Nephron progenitor cell (in vitro differentiated cells): ENCODE data around the gene OR2L13.

Experiments used
- DNase-seq: peaks from one replicate; pipeline ENCODE4 v3.0.0; 2021
- H3K27ac Mint-ChIP-seq: 2 replicates; pipeline ENCODE4 v1.8.0; 2021; ENCODE audit warnings: mild to moderate bottlenecking, moderate library complexity, mixed read lengths
- H3K27me3 Mint-ChIP-seq: 2 replicates; pipeline ENCODE4 v1.8.0; 2021; ENCODE audit warnings: mild to moderate bottlenecking, low read depth, mixed read lengths; ENCODE audit not compliant: poor library complexity
- H3K36me3 Mint-ChIP-seq: 2 replicates; pipeline ENCODE4 v1.8.0; 2021; ENCODE audit warnings: low read depth, mixed read lengths
- H3K4me1 Mint-ChIP-seq: 2 replicates; pipeline ENCODE4 v1.8.0; 2021; ENCODE audit warnings: mixed read lengths
- H3K4me3 Mint-ChIP-seq: 2 replicates; pipeline ENCODE4 v1.8.0; 2021; ENCODE audit warnings: mild to moderate bottlenecking, moderate library complexity, mixed read lengths
- H3K9me3 Mint-ChIP-seq: 2 replicates; pipeline ENCODE4 v1.8.0; 2021; ENCODE audit warnings: mild to moderate bottlenecking, moderate library complexity, mixed read lengths
- TF ChIP-seq, protein P1 (sequence below): fragments of 200-600 bp; sonication (generic); IDR thresholded peaks from 2 replicates; pipeline ENCODE4 v1.5.0; 2021; ENCODE audit warnings: antibody characterized with exemption

OR2L13 gene, protein sequence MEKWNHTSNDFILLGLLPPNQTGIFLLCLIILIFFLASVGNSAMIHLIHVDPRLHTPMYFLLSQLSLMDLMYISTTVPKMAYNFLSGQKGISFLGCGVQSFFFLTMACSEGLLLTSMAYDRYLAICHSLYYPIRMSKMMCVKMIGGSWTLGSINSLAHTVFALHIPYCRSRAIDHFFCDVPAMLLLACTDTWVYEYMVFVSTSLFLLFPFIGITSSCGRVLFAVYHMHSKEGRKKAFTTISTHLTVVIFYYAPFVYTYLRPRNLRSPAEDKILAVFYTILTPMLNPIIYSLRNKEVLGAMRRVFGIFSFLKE

DNA sequence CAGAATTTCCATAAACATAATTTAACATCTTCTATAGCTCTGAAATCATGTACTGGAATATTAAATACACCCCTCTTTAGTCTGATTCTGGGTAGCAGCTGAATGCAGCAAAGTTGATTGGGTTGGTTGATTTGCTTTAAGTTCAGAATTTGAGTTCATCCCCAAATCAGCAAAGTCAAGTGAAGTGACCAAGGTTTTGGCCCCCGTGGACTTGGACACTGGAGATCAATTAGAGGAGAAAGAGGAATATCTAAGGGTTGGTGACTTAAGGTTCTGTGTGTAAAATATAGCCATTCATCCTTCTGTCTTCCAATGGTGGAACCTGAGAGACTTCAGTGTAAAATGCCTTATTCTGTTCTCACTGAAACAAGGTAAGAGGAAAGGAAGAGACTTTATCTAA is at the start of gene OR2L13:
Gene OR2L13 (plus strand): TSS at position 301 of the 400 bp plus-strand sequence. CDS start 4,192 bp downstream, outside the sequence.
- Mint-ChIP-seq H3K4me1 (no peaks in the 10 kb centered on the region), H3K27ac (no peak within 1 kb of the TSS), H3K4me3 (no peak within 1 kb of the TSS), H3K27me3 (no peaks in the 10 kb centered on the region), H3K9me3 (peaks cover 95% of the 10 kb centered on the region), H3K36me3 (peaks cover 4% of the 10 kb centered on the region)
- DNase-seq: no peak
- TF ChIP-seq, protein P1, sequence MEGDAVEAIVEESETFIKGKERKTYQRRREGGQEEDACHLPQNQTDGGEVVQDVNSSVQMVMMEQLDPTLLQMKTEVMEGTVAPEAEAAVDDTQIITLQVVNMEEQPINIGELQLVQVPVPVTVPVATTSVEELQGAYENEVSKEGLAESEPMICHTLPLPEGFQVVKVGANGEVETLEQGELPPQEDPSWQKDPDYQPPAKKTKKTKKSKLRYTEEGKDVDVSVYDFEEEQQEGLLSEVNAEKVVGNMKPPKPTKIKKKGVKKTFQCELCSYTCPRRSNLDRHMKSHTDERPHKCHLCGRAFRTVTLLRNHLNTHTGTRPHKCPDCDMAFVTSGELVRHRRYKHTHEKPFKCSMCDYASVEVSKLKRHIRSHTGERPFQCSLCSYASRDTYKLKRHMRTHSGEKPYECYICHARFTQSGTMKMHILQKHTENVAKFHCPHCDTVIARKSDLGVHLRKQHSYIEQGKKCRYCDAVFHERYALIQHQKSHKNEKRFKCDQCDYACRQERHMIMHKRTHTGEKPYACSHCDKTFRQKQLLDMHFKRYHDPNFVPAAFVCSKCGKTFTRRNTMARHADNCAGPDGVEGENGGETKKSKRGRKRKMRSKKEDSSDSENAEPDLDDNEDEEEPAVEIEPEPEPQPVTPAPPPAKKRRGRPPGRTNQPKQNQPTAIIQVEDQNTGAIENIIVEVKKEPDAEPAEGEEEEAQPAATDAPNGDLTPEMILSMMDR: no peak

DNA sequence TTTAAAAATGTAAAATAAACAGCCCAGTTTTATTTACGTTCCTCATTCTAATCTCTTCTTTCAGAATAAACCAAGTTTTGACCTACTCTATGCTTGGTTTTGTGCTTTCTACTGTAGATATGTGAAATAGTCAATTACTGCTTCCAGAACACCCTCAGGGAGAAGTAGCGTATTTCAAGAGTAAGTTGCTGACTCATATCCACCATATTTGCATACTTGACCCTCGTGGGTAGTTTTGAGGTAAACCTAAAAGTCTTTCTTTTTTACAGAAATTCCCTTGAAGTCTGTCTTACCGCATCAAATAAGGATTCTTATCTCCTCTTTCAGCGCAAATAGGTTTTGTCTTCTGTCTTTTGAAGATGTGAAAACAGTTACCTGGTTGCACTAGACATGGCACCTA is 49.8 kb upstream of the OR2L13 start:
- no peaks in the 10 kb centered on the region for H3K36me3 Mint-ChIP-seq
- no peak overlapping the region for H3K4me3 Mint-ChIP-seq
- H3K27me3 Mint-ChIP-seq: peaks cover 3% of the 10 kb centered on the region
- DNase-seq: no peak
- TF ChIP-seq, protein P1: no peak
- no peaks in the 10 kb centered on the region for H3K4me1 Mint-ChIP-seq
- peaks cover 72% of the 10 kb centered on the region for H3K9me3 Mint-ChIP-seq
- no peak overlapping the region for H3K27ac Mint-ChIP-seq

DNA sequence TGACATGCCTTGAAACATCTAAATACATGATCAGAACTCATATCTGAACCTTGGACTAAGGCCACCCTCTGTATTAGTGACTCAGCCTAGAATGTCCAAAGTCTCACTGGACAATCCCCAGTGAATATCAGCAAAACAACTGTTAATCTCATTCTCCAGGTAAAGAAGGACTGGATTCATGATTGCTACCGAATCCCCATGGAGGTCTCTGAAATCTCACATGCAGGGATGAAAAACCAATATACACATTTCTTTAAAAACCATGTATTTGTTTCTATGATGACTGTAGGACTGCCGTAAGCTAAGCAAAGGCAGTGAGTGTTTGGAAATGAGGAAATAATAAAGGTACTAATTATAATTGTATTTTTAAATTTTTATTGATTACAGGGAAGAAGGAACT is 48.4 kb upstream of the OR2L13 start, which contains the start of gene OR2L3:
Gene OR2L3 (plus strand): TSS at position 301 of the 400 bp plus-strand sequence. CDS start 13,846 bp downstream, outside the sequence.
- Mint-ChIP-seq H3K4me3 (no peak within 1 kb of the TSS), H3K4me1 (no peaks in the 10 kb centered on the region), H3K36me3 (no peaks in the 10 kb centered on the region), H3K9me3 (peaks cover 71% of the 10 kb centered on the region), H3K27me3 (peaks cover 3% of the 10 kb centered on the region), H3K27ac (no peak within 1 kb of the TSS)
- DNase-seq: no peak
- TF ChIP-seq, protein P1: no peak

DNA sequence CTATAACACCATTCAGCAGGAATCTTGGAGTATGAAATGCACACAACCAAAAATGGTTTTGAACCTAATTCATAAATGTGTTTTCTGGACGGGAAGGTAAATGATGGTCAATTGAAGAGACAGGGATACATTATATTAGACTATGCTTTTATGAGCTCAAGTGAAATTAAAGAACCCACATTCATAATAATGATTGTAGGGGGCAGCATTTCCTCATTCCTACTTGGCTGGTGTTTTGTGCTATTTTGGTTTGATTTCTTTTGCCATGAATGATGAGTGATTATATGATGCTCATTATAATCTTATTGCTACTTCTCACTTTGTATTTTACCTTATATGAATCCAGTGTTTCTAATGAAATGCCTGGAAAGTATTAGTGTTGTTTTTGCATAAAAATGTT is 48.0 kb upstream of the OR2L13 start:
- Mint-ChIP-seq H3K36me3 (no peaks in the 10 kb centered on the region), H3K27ac (no peak overlapping the region), H3K4me1 (no peaks in the 10 kb centered on the region), H3K4me3 (no peak overlapping the region), H3K27me3 (peaks cover 3% of the 10 kb centered on the region), H3K9me3 (peaks cover 72% of the 10 kb centered on the region)
- TF ChIP-seq, protein P1: no peak
- DNase-seq: no peak

DNA sequence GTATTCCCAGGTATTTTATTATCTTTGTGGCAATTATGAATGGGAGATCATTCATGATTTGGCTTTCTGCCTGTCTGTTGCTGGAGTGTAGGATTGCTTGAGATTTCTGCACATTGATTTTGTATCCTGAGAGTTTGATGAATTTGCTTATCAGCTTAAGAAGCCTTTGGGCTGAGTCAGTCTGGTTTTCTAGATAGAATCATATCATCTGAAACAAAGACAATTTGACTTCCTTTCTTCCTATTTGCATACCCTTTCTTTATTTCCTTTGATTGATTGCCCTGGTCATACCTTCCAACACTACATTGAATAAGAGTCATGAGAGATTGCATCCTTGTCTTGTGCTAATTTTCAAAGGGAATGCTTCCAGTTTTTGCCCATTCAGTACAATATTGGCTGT is 40.3 kb upstream of the OR2L13 start:
- H3K36me3 Mint-ChIP-seq: no peaks in the 10 kb centered on the region
- H3K9me3 Mint-ChIP-seq: peaks cover 73% of the 10 kb centered on the region
- DNase-seq: no peak
- TF ChIP-seq, protein P1: no peak
- no peaks in the 10 kb centered on the region for H3K27me3 Mint-ChIP-seq
- no peak overlapping the region for H3K4me3 Mint-ChIP-seq
- H3K27ac Mint-ChIP-seq: no peak overlapping the region
- H3K4me1 Mint-ChIP-seq: no peaks in the 10 kb centered on the region

DNA sequence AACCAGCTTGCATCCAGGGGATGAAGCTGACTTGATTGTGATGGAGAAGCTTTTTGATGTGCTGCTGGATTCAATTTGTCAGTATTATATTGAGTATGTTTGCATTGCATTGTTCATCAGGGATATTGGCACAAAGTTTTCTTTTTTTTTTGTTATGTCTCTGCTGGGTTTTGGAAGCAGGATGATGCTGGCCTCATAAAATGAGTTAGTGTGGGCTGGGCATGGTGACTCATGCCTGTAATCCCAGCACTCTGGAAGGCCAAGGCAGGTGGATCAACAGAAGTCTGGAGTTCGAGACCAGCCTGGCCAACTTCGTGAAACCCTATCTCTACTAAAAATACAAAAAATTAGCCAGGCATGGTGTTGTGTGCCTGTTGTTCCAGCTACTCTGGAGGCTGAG is 39.7 kb upstream of the OR2L13 start:
- no peak for DNase-seq
- Mint-ChIP-seq H3K36me3 (no peaks in the 10 kb centered on the region), H3K4me1 (no peaks in the 10 kb centered on the region), H3K27me3 (no peaks in the 10 kb centered on the region), H3K9me3 (peaks cover 70% of the 10 kb centered on the region), H3K27ac (no peak overlapping the region), H3K4me3 (no peak overlapping the region)
- TF ChIP-seq, protein P1: no peak
